OCI-LY3 (cell line): Measurements from ENCODE around the gene RPS25.

ENCODE experiments used
- EZH2phosphoT487 ChIP-seq: fragments of 200-600 bp; shearing (Covaris generic); IDR thresholded peaks from 2 replicates; pipeline ENCODE4 v1.6.1; 2018; ENCODE audit warnings: antibody characterized with exemption, mixed run types, low read depth
- TF ChIP-seq, protein P1 (sequence below): fragments of 200-600, 300-600 bp; sonication (generic); IDR thresholded peaks from 2 replicates; pipeline ENCODE4 v1.5.1; 2014; ENCODE audit warnings: antibody characterized with exemption, low read length, low read depth

- TF ChIP-seq, protein P1, sequence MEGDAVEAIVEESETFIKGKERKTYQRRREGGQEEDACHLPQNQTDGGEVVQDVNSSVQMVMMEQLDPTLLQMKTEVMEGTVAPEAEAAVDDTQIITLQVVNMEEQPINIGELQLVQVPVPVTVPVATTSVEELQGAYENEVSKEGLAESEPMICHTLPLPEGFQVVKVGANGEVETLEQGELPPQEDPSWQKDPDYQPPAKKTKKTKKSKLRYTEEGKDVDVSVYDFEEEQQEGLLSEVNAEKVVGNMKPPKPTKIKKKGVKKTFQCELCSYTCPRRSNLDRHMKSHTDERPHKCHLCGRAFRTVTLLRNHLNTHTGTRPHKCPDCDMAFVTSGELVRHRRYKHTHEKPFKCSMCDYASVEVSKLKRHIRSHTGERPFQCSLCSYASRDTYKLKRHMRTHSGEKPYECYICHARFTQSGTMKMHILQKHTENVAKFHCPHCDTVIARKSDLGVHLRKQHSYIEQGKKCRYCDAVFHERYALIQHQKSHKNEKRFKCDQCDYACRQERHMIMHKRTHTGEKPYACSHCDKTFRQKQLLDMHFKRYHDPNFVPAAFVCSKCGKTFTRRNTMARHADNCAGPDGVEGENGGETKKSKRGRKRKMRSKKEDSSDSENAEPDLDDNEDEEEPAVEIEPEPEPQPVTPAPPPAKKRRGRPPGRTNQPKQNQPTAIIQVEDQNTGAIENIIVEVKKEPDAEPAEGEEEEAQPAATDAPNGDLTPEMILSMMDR: no peak
- TF ChIP-seq EZH2phosphoT487: no peak
Observed at GRCh38 chr11:119029340-119030028, 11.3 kb upstream of the RPS25 start.
